Mucosa of rectum (tissue), 2 donors: Measurements from ENCODE around the gene THSD4.
"Not testable (repeated sequence)": the region's sequence is repeated elsewhere in the genome, so short reads cannot be mapped to it uniquely, and the experiment has no call there.

Experiments used
- H3K27ac ChIP-seq, 2 donors: one replicate each; pipeline ENCODE4 v1.7.0; 2013; ENCODE audit warnings: inconsistent platforms in 2 of 2, low read depth in 2 of 2, low read length in 2 of 2
- H3K27me3 ChIP-seq, 2 donors: one replicate each; pipeline ENCODE4 v1.7.0; 2013; ENCODE audit warnings: low read length in 2 of 2; ENCODE audit not compliant: control insufficient read depth in 2 of 2, insufficient read depth in 2 of 2
- H3K36me3 ChIP-seq, 2 donors: one replicate each; pipeline ENCODE4 v1.7.0; 2013; ENCODE audit warnings: low read length in 2 of 2; ENCODE audit not compliant: control insufficient read depth in 2 of 2, insufficient read depth in 2 of 2
- H3K4me1 ChIP-seq, 2 donors: one replicate each; pipeline ENCODE4 v1.7.0; 2013; ENCODE audit warnings: low read length in 2 of 2, mild to moderate bottlenecking in 1 of 2; ENCODE audit not compliant: control insufficient read depth in 2 of 2, insufficient read depth in 2 of 2
- H3K4me3 ChIP-seq, 2 donors: one replicate each; pipeline ENCODE4 v1.7.0; 2013; ENCODE audit warnings: low read length in 2 of 2
- H3K9ac ChIP-seq, 2 donors: one replicate each; pipeline ENCODE4 v1.7.0; 2013; ENCODE audit warnings: low read length in 2 of 2, low read depth in 1 of 2, mild to moderate bottlenecking in 1 of 2
- H3K9me3 ChIP-seq, 2 donors: one replicate each; pipeline ENCODE4 v1.7.0; 2013; ENCODE audit warnings: low read length in 2 of 2; ENCODE audit not compliant: control insufficient read depth in 2 of 2
- donor health status: healthy.
- donor health status: Normal muscosa, but diverticular disease.

Gene THSD4

DNA sequence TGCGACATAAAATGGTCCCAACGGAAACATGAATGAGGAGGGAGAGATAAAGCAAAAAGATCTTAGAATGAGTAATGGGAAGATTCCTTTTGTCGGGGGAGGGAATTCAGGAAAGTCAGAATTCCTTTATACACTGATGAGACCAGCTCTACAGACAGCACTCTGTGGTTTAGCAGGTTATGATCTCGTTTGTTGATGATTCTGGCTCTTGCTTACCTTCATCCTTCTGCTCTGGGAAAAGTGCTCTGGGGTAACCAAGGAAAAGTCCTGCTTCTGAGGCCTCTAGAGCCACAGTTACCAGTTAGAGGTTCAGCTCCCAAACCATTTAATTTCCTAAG, 544.4 kb downstream of the THSD4 start:
- Histone ChIP-seq H3K27me3 (no peaks in the 10 kb centered on the region), H3K4me3 (no peak overlapping the region), H3K9ac (no peak overlapping the region), H3K36me3 (peaks cover 0 to 3% of the 10 kb centered on the region in 2 donors), H3K4me1 (no peaks in the 10 kb centered on the region), H3K9me3 (no peaks in the 10 kb centered on the region), H3K27ac (no peak overlapping the region)

DNA sequence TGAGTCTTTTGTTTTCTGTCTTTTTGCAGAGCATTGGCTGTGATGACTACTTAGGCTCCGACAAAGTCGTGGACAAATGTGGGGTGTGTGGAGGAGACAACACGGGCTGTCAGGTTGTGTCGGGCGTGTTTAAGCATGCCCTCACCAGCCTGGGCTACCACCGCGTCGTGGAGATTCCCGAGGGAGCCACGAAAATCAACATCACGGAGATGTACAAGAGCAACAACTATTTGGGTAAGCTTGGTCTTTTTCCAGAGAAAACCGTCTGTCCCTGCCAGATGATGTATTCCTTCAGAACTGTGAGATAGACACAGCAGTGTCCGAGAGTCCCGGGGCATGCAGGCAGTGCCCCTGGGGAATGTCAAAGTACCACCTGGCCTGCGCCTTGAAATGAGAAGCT, 545.2 kb downstream of the THSD4 start:
- Histone ChIP-seq H3K36me3 (peaks cover 0 to 3% of the 10 kb centered on the region in 2 donors), H3K27me3 (no peaks in the 10 kb centered on the region), H3K9ac (no peak overlapping the region), H3K4me1 (no peaks in the 10 kb centered on the region), H3K9me3 (no peaks in the 10 kb centered on the region), H3K4me3 (no peak overlapping the region), H3K27ac (no peak overlapping the region)

DNA sequence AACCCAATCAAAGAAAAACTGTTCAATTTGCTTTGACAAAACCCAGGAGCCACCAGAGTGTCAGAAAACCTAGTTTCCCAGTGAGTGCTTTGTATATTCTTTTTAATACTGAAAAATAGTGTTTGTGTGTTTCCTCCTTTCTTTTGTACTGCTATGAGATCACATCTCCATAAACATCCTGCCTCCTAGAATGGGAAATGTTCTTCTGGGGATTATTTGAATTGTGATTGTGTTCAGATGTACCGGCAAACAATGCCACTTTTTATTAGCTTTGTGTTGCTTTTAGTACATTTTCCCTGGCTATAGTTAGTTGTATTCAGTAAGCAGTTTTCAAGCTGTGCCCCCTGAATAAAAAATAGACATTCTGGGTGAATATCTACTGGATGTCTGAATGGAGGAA, 547.0 kb downstream of the THSD4 start:
- Histone ChIP-seq H3K4me3 (no peak overlapping the region), H3K27ac (no peak overlapping the region), H3K27me3 (no peaks in the 10 kb centered on the region), H3K4me1 (no peaks in the 10 kb centered on the region), H3K36me3 (no peaks in the 10 kb centered on the region), H3K9ac (no peak overlapping the region), H3K9me3 (no peaks in the 10 kb centered on the region)

DNA sequence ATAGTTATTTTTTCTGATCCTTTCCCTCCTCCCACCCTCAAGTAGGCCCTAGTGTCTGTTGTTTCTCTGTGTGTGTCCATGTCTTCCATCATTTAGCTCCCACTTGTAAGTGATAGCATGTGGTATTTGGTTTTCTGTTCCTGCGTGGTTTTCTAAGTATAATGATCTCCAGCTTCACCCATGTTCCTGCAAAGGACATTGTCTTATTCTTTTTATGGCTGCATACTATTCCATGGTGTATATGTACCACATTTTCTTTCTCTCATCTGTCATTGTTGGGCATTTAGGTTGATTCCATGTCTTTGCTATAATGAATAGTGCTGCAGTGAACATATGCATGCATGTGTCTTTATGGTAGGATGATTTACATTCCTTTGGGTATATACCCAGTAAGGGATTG, 549.4 kb downstream of the THSD4 start:
- Histone ChIP-seq H3K27me3 (no peaks in the 10 kb centered on the region), H3K9ac (no peak overlapping the region), H3K4me1 (no peaks in the 10 kb centered on the region), H3K27ac (no peak overlapping the region), H3K4me3 (no peak overlapping the region), H3K9me3 (no peaks in the 10 kb centered on the region), H3K36me3 (no peaks in the 10 kb centered on the region)

DNA sequence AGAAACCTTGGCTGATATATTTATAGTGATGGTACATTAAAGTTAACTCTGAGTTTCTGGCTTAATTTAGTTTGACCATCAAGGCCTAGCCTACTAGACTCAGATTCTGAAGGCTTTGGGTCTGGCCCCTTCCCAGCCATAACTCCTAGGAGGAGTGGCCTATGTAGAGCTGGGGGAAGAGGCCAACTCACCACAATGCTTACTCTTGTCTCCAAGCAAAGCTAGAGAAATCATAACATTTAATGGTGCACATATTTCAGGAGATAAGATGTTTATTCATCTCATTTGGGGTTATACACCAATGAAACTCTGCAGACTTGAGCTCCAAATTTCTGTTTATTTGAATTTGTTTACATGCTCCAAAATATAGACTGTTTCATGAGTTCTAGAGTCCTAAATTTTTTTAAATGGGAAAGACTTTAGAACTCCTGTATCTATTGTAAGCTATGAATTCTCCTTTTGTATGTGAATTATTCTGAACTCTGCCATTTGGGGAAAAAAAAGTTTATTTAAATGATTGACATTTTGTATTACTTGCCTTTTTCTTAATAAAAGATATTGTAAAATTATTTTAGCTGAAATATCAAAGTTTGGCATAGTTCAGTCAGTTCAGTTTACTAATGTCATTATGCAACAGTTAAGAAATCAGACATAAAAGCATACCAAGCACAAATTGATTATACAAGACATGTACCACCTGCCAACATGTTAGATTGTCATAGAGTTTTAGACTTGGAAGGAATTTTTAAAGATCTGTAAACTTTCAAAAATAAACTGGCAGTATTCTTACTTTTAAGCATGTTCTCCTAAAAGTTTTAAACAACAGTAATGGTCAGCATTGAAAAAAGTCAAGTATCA, 551.7 kb downstream of the THSD4 start:
- H3K9ac ChIP-seq: no peak overlapping the region
- H3K27me3 ChIP-seq: no peaks in the 10 kb centered on the region
- no peaks in the 10 kb centered on the region for H3K36me3 ChIP-seq
- no peak overlapping the region for H3K27ac ChIP-seq
- H3K4me3 ChIP-seq: no peak overlapping the region
- H3K4me1 ChIP-seq: no peaks in the 10 kb centered on the region
- no peaks in the 10 kb centered on the region for H3K9me3 ChIP-seq

DNA sequence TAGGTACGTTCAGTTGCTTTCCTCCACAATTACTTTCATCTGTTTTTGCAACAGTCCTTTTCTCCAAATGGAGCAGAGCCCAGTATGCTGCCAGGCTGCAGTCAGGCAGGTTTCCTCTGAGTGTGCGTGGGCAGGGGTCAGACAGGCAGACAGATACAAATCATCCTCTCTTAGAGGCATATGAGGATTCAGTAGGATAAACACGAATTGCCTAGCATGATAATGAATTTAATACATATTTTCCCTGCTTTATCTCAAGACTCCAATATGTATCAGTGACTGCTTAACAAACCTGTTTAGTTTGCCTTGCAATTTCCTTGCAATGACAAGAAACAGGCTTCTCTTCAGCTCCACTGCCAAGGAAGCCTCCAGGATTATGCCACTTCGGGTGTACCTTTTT, 554.4 kb downstream of the THSD4 start:
- no peak overlapping the region for H3K4me3 ChIP-seq
- H3K4me1 ChIP-seq: no peaks in the 10 kb centered on the region
- no peaks in the 10 kb centered on the region for H3K36me3 ChIP-seq
- H3K27ac ChIP-seq: no peak overlapping the region
- H3K9ac ChIP-seq: no peak overlapping the region
- no peaks in the 10 kb centered on the region for H3K9me3 ChIP-seq
- H3K27me3 ChIP-seq: no peaks in the 10 kb centered on the region

DNA sequence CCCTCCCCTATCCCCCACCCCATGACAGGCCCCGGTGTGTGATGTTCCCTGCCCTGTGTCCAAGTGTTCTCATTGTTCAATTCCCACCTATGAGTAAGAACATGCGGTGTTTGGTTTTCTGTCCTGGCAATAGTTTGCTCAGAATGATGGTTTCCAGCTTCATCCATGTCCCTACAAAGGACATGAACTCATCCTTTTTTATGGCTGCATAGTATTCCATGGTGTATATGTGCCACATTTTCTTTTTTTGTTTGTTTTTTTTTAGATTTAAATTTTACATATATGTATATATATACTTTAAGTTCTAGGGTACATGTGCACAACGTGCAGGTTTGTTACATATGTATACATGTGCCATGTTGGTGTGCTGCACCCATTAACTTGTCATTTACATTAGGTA, 555.0 kb downstream of the THSD4 start:
- H3K4me3 ChIP-seq, H3K9ac ChIP-seq, H3K36me3 ChIP-seq, H3K27me3 ChIP-seq, H3K4me1 ChIP-seq, H3K27ac ChIP-seq, H3K9me3 ChIP-seq: not testable (repeated sequence)

DNA sequence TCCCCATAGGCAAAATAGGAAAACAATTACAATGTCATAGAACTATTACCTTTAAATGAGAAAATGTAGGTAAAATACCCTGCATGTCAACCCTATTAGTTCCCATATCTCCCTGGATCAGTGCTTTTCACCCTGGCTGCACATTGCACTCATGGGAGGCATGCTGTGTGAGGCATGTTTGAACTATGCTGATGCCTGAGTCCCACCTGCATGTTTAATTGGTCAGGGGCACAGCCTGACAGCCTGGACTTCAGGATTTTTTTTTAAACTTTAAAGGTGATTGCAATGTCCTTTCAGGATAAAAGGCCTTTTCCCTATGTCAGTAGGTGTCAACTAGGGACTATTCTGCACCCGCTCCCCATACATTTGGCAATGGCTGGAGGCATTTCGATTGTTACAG, 559.1 kb downstream of the THSD4 start:
- Histone ChIP-seq H3K4me3 (no peak overlapping the region), H3K36me3 (no peaks in the 10 kb centered on the region), H3K9me3 (no peaks in the 10 kb centered on the region), H3K27ac (no peak overlapping the region), H3K4me1 (peaks cover 8 to 21% of the 10 kb centered on the region in 2 donors), H3K27me3 (no peaks in the 10 kb centered on the region), H3K9ac (no peak overlapping the region)

DNA sequence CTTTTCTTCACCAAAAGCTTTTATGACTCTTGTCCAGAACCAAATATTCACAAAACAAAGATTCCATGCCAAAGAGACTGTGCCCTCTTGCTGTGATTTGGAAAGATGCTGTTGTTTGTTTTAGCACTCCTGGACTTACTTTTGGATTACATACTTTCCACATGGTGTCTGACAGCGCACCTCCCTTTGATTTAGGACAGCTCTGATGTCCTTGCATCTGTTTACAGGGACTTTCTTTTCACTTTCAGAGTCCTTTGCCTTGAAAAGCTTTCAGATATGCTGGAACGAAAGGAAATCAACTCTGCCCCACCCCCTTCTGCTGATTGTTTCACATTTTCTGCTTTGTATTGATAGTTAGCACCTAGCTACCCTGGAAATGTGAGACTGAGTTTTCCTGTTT, 562.1 kb downstream of the THSD4 start:
- H3K27ac ChIP-seq: no peak overlapping the region

DNA sequence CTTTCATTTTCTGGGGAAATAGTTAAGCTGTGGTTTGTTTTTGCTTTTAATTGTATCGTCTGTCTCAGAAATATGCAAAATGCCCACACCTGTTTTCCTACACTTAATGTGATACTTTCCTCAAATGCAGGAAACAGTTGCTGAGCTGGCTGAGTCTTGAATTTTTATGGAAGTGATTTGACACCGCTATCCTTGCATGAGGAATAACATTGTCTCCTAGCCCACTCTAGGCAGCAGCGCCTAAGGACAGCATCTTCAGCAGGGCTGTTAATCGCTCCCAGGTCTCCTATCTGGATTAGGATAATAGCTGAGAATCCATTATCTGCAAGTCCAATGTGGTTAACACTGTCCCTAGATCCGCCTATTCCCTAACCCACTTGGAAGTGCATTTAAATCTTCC, 562.5 kb downstream of the THSD4 start:
- Histone ChIP-seq H3K9ac (no peak overlapping the region), H3K27me3 (no peaks in the 10 kb centered on the region), H3K27ac (no peak overlapping the region), H3K9me3 (no peaks in the 10 kb centered on the region), H3K36me3 (no peaks in the 10 kb centered on the region), H3K4me3 (no peak overlapping the region), H3K4me1 (peaks cover 8 to 30% of the 10 kb centered on the region in 2 donors)

More for the DNA sequence above, 562.1 kb downstream of the THSD4 start:
- Histone ChIP-seq H3K36me3 (no peaks in the 10 kb centered on the region), H3K9ac (no peak overlapping the region), H3K4me3 (no peak overlapping the region), H3K9me3 (no peaks in the 10 kb centered on the region), H3K4me1 (peaks cover 8 to 30% of the 10 kb centered on the region in 2 donors), H3K27me3 (no peaks in the 10 kb centered on the region)
